ENCODE data around the gene NPY1R. TPM values are rescaled to one million over a fixed set of nuclear protein-coding genes. Genes with fewer than 3 reads are reported as not detected.

NPY1R gene
- total and polyA plus RNA-seq, 3 experiments from 2014 or later, result not detected

Other genes with a start within 250 kb of the NPY1R start
- gene NAF1, start 165.7 kb downstream of the NPY1R start, total RNA-seq, result 10 to 100 TPM; 30.7 to 32.6 TPM
- 3.5 TPM for gene NAF1, start 165.7 kb downstream of the NPY1R start, polyA plus RNA-seq
- not detected for gene NPY5R, start 11.3 kb upstream of the NPY1R start, total RNA-seq
- not detected for gene NPY5R, start 11.3 kb upstream of the NPY1R start, polyA plus RNA-seq
- gene TKTL2, start 141.2 kb upstream of the NPY1R start, total RNA-seq, result not detected
- gene TKTL2, start 141.2 kb upstream of the NPY1R start, polyA plus RNA-seq, result not detected
- 10 to 100 TPM; 52.9 to 55.9 TPM for gene TMA16, start 162.1 kb upstream of the NPY1R start, total RNA-seq
- 17.2 TPM for gene TMA16, start 162.1 kb upstream of the NPY1R start, polyA plus RNA-seq

All from CD8-positive, alpha-beta memory T cell (primary cell).